ENCODE results near the gene CAMTA1. TPM values are rescaled to one million over a fixed set of nuclear protein-coding genes. Genes with fewer than 3 reads are reported as not detected.

The CAMTA1 gene
- total RNA-seq, 1 donor from 2014 or later, result 160 TPM

DNA sequence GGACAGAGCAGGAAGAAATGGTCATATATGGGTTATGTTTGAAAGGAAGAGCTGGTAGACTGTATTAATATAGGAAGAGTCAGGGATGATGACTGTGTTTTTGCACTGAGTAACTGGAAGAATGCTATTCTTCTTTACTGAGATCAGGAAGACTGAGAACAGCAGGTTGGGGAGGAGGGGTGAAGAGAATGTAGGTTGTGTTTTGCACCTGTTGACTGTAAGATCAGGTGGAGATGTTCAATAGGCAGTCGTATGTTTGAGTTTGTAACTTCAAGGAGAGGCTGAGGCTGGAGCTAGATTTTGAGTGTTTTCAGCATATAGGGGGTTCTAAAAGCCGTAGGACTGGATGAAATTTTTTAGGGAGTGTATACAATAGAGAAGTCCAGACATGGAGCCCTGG lies 97.2 kb downstream of the CAMTA1 start:
- TF ChIP-seq, protein P1, sequence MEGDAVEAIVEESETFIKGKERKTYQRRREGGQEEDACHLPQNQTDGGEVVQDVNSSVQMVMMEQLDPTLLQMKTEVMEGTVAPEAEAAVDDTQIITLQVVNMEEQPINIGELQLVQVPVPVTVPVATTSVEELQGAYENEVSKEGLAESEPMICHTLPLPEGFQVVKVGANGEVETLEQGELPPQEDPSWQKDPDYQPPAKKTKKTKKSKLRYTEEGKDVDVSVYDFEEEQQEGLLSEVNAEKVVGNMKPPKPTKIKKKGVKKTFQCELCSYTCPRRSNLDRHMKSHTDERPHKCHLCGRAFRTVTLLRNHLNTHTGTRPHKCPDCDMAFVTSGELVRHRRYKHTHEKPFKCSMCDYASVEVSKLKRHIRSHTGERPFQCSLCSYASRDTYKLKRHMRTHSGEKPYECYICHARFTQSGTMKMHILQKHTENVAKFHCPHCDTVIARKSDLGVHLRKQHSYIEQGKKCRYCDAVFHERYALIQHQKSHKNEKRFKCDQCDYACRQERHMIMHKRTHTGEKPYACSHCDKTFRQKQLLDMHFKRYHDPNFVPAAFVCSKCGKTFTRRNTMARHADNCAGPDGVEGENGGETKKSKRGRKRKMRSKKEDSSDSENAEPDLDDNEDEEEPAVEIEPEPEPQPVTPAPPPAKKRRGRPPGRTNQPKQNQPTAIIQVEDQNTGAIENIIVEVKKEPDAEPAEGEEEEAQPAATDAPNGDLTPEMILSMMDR (IDR thresholded peaks at IDR 0.05; ENCODE audit: borderline replicate concordance), result no peak
- Histone ChIP-seq H3K27me3 (ENCODE audit: low read depth) (no peaks in the 10 kb centered on the region), H3K9me3 (replicated peaks) (no peaks in the 10 kb centered on the region), H3K36me3 (no peaks in the 10 kb centered on the region), H3K4me1 (peaks cover 4% of the 10 kb centered on the region), H3K4me3 (no peak overlapping the region), H3K27ac (replicated peaks) (no peak overlapping the region)
- intact Hi-C loops (cut with micrococcal nuclease), result loop anchor here (10.0 kb wide), 1 partner anchor 158 kb away; no protein-coding TSS in a partner anchor
- DNase-seq, result no peak

- Histone ChIP-seq H3K36me3 (peaks cover 5% of the 10 kb centered on the region), H3K4me1 (peaks cover 9% of the 10 kb centered on the region), H3K27ac (replicated peaks) (no peak overlapping the region), H3K27me3 (ENCODE audit: low read depth) (no peaks in the 10 kb centered on the region), H3K9me3 (replicated peaks) (no peaks in the 10 kb centered on the region), H3K4me3 (no peak overlapping the region)
- DNase-seq, result no peak
- TF ChIP-seq, protein P1 (IDR thresholded peaks at IDR 0.05; ENCODE audit: borderline replicate concordance), result no peak
- intact Hi-C loops (cut with micrococcal nuclease), result loop anchor here (10.0 kb wide), 1 partner anchor 160 kb away; no protein-coding TSS in a partner anchor
Observed at GRCh38 chr1:6884652-6885153, 99.4 kb downstream of the CAMTA1 start.

DNA sequence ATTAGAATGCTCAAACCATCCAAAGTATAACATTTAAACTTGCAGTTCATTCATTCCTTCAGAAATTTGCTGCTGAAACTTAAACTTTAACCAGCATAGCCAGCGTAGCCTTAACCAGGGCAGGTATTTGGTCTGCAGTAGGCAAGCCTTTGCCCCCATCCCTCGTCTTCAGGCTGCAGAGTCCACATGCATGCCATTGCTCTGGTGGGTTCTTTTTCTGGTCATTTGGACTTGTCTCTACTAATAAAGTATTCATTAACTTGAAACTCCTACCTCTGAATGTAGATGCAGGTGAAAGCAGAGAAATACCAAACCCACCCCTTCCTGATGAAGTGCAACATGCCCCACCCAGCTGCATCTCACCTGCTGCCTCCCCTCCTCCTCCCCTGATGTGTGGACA lies 100.2 kb downstream of the CAMTA1 start:
- TF ChIP-seq, protein P1 (IDR thresholded peaks at IDR 0.05; ENCODE audit: borderline replicate concordance), result no peak
- Histone ChIP-seq H3K36me3 (peaks cover 5% of the 10 kb centered on the region), H3K4me1 (peaks cover 13% of the 10 kb centered on the region), H3K27me3 (ENCODE audit: low read depth) (no peaks in the 10 kb centered on the region), H3K4me3 (no peak overlapping the region), H3K27ac (replicated peaks) (no peak overlapping the region), H3K9me3 (replicated peaks) (no peaks in the 10 kb centered on the region)
- DNase-seq, result no peak
- intact Hi-C loops (cut with micrococcal nuclease), result loop anchor here (10.0 kb wide), 1 partner anchor 161 kb away; no protein-coding TSS in a partner anchor

DNA sequence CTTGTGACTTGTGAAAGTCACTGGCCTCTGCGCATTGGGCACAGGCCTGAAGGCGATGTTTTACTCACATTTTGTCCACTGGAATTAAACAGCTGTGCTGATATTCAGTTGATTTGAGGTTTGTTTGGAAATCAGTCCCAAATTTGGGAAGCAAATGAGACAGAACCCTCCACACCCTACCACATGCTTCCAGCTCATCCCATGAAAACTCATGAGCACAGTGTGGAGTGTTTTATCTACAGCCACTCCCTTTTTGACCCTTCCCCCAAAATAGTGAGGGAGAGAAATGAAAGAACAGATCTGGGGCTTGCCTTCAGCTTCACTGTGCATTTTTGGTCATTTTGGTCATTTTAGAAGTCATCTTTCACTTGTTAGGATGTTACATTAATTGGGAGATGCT lies 101.3 kb downstream of the CAMTA1 start:
- Histone ChIP-seq H3K36me3 (peaks cover 5% of the 10 kb centered on the region), H3K9me3 (replicated peaks) (no peaks in the 10 kb centered on the region), H3K27ac (replicated peaks) (no peak overlapping the region), H3K4me1 (peaks cover 13% of the 10 kb centered on the region), H3K27me3 (ENCODE audit: low read depth) (no peaks in the 10 kb centered on the region), H3K4me3 (no peak overlapping the region)
- TF ChIP-seq, protein P1 (IDR thresholded peaks at IDR 0.05; ENCODE audit: borderline replicate concordance), result no peak
- intact Hi-C loops (cut with micrococcal nuclease), result loop anchor here (10.0 kb wide), 1 partner anchor 162 kb away; no protein-coding TSS in a partner anchor
- DNase-seq, result no peak

GRCh38 chr1:6888268-6888667 lies 103.0 kb downstream of the CAMTA1 start:
- TF ChIP-seq, protein P1 (IDR thresholded peaks at IDR 0.05; ENCODE audit: borderline replicate concordance), result no peak
- intact Hi-C loops (cut with micrococcal nuclease), result loop anchor here (10.0 kb wide), 1 partner anchor 163 kb away; no protein-coding TSS in a partner anchor
- peaks cover 13% of the 10 kb centered on the region for H3K4me1 ChIP-seq

More at GRCh38 chr1:6888268-6888667, 103.0 kb downstream of the CAMTA1 start:
- H3K36me3 ChIP-seq, result peaks cover 5% of the 10 kb centered on the region
- no peaks in the 10 kb centered on the region for H3K9me3 ChIP-seq (replicated peaks)
- DNase-seq, result no peak
- H3K4me3 ChIP-seq, result no peak overlapping the region
- no peaks in the 10 kb centered on the region for H3K27me3 ChIP-seq (ENCODE audit: low read depth)
- H3K27ac ChIP-seq (replicated peaks), result no peak overlapping the region

All from left ventricle myocardium inferior (tissue), 1 donor.